OCI-M2 (cell line): ENCODE data around the gene ABCF3.
"Not testable (repeated sequence)": the region's sequence is repeated elsewhere in the genome, so short reads cannot be mapped to it uniquely, and the experiment has no call there.

Experiments
- DNase-seq: peaks from one replicate; lab custom pipeline; 2025; ENCODE audit not compliant: unreplicated experiment; lab: John Stamatoyannopoulos, UW

The ABCF3 gene, protein sequence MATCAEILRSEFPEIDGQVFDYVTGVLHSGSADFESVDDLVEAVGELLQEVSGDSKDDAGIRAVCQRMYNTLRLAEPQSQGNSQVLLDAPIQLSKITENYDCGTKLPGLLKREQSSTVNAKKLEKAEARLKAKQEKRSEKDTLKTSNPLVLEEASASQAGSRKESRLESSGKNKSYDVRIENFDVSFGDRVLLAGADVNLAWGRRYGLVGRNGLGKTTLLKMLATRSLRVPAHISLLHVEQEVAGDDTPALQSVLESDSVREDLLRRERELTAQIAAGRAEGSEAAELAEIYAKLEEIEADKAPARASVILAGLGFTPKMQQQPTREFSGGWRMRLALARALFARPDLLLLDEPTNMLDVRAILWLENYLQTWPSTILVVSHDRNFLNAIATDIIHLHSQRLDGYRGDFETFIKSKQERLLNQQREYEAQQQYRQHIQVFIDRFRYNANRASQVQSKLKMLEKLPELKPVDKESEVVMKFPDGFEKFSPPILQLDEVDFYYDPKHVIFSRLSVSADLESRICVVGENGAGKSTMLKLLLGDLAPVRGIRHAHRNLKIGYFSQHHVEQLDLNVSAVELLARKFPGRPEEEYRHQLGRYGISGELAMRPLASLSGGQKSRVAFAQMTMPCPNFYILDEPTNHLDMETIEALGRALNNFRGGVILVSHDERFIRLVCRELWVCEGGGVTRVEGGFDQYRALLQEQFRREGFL

DNA sequence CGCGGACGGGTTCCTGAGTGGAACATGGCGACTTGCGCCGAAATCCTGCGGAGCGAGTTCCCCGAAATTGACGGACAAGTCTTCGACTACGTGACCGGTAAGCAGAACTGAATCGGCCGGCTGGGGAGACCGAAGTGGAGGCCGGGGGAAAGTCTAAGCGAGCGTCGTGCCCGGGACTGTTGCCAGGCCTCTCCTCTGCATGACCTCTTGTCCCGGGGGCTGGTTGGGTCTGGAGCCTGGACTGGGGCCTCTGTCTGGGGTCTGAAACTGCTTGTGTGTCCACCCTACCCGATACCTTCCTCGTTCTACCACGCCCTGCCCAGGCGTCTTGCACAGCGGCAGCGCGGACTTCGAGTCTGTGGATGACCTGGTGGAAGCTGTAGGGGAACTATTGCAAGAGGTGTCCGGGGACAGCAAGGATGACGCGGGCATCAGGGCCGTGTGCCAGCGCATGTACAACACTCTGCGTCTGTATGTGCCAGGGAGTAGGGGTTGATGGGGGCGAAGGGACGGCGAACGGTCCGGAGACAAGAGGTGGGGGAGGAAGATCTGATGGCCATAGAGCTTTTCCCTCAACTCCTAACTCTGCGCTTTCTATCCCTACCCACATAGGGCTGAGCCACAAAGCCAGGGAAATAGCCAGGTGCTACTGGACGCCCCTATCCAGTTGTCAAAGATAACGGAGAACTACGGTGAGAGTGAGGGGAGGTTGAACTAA lies at the start of gene ABCF3:
ABCF3 (plus strand) TSS at position 16 of the 718 bp plus-strand sequence; CDS start at position 25, 9 bp downstream.
- no peak for DNase-seq

GRCh38 chr3:184140436-184140835 lies 45.6 kb upstream of the ABCF3 start:
- DNase-seq, result no peak

GRCh38 chr3:184142199-184142598 lies 43.8 kb upstream of the ABCF3 start:
- no peak for DNase-seq

DNA sequence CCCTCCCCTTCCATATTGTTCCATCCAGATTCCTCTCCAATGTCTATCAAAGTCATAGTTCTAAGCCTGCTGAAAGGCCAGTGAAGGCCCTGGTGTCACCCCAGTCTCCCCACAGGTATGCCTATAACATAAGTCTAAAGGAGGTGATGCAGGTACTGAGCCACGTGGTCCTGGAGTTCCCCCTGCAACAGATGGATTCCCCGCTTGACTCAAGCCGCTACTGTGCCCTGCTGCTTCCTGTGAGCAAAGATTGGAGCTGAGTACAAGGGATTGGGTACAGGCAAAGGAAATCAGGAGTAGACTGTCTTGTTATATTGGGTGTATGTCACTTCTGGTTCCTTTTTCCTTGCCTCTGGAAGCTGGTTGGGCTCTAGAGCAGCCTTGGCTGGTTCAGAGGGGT lies 42.7 kb upstream of the ABCF3 start:
- DNase-seq, result no peak

DNA sequence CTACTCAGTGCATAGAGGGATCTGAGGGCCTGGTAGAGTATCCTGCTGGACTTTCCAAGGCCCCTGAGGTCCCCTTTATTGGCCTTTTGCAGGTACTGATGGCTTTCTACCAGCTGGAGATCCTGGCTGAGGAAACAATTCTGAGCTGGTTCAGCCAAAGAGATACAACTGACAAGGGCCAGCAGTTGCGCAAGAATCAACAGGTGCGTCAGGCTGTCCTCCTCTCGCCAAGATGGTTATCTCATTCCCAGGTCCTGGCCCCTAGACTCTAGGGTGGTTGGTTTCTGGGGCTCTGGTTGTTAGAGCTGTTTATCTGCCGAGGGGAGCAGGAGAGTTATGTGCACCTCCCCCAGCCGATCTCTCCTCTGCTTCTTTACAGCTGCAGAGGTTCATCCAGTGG lies 41.5 kb upstream of the ABCF3 start:
- DNase-seq, result no peak

- no peak for DNase-seq
Observed at GRCh38 chr3:184145111-184145524, 40.9 kb upstream of the ABCF3 start.

- no peak for DNase-seq
Observed at GRCh38 chr3:184145751-184146270, 40.2 kb upstream of the ABCF3 start.

DNA sequence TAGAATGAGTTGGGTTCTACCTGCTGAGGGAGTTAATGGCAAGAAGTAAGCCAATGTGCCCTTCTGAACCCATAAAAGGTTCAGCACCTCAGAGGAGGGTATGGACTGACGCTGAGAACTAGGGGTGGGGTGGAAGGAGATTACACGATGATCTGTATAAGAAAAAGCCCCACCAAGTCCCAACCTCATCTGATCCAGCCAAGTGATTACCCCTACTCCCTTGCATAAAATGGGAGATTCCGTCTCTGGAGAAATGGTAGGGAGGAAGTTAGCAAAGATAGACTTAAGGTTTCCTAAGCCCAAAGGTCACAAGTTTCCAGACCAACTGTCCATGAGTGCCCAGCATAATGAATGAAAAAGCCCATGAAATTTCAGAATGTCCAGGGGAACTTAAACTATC lies 37.9 kb upstream of the ABCF3 start:
- DNase-seq, result no peak

DNA sequence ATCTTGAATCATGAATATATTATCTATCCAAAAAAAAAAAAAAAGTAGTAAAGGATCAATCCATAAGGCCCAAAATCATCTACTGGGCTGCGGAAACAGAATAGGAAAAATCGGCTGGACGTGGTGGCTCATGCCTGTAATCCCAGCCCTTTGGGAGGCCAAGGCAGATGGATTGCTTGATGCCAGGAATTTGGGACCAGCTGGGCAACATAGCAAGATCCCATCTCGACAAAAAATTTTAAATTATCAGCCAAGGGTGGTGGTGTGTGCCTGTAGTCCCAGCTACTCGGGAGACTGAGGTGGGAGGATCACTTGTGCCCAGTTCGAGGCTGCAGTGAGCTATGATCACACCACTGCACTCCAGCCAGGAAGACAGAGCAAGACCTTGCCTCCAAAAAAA lies 36.9 kb upstream of the ABCF3 start:
- DNase-seq, result no peak

- DNase-seq, result not testable (repeated sequence)
Observed at GRCh38 chr3:184149770-184150169, 36.2 kb upstream of the ABCF3 start.

DNA sequence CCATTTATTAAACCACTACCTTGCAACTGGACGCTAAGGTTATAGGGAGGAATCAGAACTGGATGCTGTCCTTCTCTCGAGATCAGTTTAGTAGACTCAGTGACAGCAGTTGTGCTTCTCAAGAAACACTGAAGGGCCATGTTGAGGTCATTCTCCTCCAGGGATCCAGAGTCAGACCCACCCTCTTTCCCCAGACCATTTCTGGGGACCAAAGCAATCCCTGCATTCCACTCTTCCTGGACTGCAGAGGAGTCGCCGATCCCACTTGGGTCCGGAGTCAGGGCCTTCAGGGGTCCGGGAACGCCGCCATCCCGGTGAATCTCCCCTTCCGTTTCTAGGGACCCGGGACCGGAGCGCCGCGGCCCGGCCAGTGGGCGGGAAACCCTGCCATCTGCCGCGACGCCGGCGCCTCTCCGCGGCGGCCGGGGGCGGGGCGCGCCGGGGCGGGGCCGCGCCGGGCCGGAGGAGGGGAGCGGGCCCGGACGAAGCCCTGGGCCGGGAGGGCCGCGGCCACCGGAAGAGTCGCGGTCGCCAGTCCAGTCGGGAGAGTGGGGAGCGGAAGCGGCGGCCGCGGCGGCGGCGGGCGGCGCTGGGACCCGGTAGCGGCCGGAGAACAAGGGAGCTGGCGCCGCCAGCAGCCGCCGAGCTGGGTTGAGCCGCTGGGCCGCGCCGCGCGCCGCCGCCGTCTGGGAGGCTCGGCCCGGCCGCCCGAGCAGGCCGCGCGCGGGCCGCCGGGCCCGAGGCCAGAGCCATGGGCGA lies 30.9 kb upstream of the ABCF3 start, which contains the start of gene DVL3:
DVL3 (plus strand) TSS at position 493 of the 759 bp plus-strand sequence; CDS start at position 752, 259 bp downstream.
- DNase-seq, result no peak

- no peak for DNase-seq
Observed at GRCh38 chr3:184155644-184156521, 30.1 kb upstream of the ABCF3 start.

- no peak for DNase-seq
Observed at GRCh38 chr3:184156522-184156955, 29.5 kb upstream of the ABCF3 start.

DNA sequence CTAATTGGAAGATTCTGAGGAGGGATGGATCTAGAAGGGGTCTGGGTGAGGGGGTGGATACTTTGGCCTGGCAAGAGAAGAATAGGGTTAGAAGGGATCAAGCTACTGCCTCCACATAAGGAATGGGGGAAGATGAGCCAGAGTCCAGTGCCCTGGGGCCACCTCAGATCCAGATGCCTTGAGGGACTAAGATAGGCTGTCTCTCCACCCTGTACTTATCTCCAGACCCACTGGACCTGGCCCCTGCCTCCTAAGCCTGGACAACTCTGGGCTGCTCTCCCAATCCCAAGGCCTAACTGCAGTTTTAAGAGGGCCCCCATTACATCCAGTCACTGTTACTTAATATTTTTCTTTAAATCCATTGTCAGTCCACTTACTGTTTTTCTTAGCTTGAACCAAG lies 28.8 kb upstream of the ABCF3 start:
- DNase-seq, result no peak

DNA sequence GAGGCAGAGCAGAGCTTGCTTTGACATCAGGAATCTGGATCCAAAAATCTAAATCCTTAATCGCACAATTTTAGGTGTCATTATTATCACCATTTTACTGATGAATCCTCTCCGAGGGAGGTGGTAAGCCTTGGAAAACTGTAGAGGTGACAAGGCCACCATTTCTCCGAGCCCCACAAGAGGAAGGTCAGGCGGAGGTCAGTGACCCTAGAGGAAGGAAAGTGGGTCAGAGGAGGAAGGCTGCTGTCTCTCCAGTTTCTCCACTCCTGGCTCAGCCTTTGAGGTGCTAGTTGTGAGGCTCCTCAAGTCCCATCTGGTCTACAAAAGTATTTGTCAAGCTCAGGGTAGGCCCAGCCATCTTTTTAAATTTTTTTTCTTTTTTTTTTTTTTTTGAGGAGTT lies 27.6 kb upstream of the ABCF3 start:
- no peak for DNase-seq

DNA sequence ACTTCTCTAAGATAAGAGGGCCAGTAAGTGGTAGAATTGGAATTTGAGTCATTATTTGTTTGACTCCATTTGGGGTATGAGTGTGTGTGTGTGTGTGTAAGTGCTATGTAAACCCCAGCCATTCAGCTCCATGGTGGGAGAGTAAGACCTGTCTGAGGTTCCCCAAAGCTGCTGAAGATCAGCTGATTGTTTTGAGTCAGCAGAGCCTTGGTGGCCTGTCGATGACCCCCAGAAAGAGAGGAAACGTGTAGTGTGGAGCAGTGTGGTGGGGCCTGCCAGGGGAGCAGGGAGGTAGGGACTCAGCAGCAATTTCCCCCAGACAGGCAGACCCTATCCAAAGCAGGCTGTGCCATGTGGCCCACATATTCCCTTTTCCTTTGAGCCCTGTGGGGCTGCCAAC lies 25.5 kb upstream of the ABCF3 start:
- DNase-seq, result no peak

DNA sequence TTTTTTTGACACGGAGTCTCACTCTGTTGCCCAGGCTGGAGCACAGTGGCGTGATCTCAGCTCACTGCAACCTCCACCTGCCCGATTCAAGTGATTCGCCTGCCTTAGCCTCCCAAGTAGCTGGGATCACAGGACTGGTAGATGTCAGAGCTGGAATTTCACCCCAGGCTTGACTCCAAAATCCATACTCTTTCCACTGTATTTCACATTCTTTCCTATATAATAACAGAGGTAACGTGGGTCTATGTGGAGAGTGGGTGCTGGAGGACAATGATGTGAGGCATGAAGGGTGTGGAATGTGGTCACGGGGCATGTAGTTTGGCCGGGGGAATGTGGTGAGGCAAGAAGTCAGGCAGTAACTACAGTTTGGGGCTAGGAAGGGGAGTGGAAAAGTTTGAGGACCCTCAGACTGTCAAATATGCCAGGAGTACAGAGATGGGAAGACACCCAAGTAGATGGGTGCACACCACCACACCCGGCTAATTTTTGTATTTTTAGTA lies 23.4 kb upstream of the ABCF3 start:
- DNase-seq, result not testable (repeated sequence)

DNA sequence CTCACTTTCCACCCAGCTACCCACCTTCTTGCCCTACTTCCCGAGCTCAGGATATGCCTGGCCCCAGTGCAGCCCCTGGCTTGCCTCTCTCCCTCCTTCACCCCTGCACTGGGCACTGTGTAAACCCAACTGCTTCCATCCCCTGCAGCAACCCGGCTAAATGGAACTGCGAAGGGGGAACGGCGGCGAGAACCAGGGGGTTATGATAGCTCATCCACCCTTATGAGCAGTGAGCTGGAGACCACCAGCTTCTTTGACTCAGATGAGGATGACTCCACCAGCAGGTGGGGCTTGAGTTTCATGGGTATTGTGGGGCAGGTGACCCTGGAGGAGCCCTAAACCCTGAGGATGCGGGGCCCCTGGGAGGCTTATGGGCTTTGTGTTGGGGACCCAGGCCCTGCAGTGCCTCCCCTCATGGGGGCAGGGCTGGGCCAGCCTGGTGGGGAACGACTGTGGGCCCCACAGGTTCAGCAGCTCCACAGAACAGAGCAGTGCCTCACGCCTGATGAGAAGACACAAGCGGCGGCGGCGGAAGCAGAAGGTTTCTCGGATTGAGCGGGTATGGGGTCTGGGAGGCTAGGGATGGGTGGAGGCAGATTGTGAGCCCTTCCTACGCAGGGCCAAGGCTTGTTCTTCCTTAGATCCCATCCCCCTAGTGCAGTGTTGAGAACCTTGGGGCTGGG lies 21.2 kb upstream of the ABCF3 start:
- no peak for DNase-seq

DNA sequence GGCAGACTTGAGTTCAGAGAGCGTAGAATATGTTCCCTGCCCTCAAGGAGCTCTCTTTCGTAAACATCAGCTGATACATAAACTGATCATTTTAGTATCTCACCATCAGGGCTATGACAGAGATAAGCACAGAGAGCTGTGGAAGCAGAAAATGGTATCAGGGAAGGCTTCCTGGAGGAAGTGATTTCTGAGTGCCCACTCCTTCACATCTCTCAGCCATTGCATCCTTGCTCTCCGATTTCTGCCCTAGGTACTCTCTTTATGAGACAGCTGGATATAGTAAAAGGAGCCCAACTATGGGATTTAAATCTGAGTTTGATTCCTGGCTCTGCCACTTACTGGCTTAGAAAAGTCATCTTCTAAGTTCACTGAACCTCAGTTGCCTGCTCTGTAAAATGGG lies 20.5 kb upstream of the ABCF3 start:
- DNase-seq, result no peak
